Measurements from ENCODE around the gene GAA. TPM values are rescaled to one million over a fixed set of nuclear protein-coding genes. Genes with fewer than 3 reads are reported as not detected.

GAA gene
- total and polyA plus RNA-seq, 4 donors, result 13.3 to 58.1 (median 36.5) TPM

DNA sequence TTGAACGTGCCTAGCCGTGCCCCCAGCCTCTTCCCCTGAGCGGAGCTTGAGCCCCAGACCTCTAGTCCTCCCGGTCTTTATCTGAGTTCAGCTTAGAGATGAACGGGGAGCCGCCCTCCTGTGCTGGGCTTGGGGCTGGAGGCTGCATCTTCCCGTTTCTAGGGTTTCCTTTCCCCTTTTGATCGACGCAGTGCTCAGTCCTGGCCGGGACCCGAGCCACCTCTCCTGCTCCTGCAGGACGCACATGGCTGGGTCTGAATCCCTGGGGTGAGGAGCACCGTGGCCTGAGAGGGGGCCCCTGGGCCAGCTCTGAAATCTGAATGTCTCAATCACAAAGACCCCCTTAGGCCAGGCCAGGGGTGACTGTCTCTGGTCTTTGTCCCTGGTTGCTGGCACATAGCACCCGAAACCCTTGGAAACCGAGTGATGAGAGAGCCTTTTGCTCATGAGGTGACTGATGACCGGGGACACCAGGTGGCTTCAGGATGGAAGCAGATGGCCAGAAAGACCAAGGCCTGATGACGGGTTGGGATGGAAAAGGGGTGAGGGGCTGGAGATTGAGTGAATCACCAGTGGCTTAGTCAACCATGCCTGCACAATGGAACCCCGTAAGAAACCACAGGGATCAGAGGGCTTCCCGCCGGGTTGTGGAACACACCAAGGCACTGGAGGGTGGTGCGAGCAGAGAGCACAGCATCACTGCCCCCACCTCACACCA is 724 bp downstream of the GAA start:
- Histone ChIP-seq H3K4me1 (ENCODE audit: control insufficient read depth, insufficient read depth, low read length) (peaks cover 57% of the 10 kb centered on the region), H3K36me3 (ENCODE audit: control insufficient read depth, insufficient read depth, low read length) (peaks cover 27% of the 10 kb centered on the region), H3K27me3 (ENCODE audit: control insufficient read depth, insufficient read depth, low read length) (no peaks in the 10 kb centered on the region), H3K27ac (ENCODE audit: low read depth, low read length) (peak overlapping the region; percentile 64), H3K9me3 (ENCODE audit: control insufficient read depth, insufficient read depth, low read length) (no peaks in the 10 kb centered on the region), H3K4me3 (ENCODE audit: low read depth, low read length) (peak overlapping the region; percentile 91)
- 9% methylated on average over 20 of the region's 21 CpGs for WGBS (ENCODE audit: insufficient coverage)
- peak in 2 of 6 donors; percentile 34 to 56 for DNase-seq (ENCODE audit: low read depth in 4 of 6, low spot score in 6 of 6)

DNA sequence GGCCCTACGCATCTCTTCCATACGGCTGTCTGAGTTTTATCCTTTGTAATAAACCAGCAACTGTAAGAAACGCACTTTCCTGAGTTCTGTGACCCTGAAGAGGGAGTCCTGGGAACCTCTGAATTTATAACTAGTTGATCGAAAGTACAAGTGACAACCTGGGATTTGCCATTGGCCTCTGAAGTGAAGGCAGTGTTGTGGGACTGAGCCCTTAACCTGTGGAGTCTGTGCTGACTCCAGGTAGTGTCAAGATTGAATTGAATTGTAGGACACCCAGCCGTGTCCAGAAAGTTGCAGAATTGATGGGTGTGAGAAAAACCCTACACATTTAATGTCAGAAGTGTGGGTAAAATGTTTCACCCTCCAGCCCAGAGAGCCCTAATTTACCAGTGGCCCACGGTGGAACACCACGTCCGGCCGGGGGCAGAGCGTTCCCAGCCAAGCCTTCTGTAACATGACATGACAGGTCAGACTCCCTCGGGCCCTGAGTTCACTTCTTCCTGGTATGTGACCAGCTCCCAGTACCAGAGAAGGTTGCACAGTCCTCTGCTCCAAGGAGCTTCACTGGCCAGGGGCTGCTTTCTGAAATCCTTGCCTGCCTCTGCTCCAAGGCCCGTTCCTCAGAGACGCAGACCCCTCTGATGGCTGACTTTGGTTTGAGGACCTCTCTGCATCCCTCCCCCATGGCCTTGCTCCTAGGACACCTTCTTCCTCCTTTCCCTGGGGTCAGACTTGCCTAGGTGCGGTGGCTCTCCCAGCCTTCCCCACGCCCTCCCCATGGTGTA is 1.5 kb downstream of the GAA start:
- Histone ChIP-seq H3K4me3 (ENCODE audit: low read depth, low read length) (peak overlapping the region; percentile 91), H3K27ac (ENCODE audit: low read depth, low read length) (no peak overlapping the region)

DNA sequence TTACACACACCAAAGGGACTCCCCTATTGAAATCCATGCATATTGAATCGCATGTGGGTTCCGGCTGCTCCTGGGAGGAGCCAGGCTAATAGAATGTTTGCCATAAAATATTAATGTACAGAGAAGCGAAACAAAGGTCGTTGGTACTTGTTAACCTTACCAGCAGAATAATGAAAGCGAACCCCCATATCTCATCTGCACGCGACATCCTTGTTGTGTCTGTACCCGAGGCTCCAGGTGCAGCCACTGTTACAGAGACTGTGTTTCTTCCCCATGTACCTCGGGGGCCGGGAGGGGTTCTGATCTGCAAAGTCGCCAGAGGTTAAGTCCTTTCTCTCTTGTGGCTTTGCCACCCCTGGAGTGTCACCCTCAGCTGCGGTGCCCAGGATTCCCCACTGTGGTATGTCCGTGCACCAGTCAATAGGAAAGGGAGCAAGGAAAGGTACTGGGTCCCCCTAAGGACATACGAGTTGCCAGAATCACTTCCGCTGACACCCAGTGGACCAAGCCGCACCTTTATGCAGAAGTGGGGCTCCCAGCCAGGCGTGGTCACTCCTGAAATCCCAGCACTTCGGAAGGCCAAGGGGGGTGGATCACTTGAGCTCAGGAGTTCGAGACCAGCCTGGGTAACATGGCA is 2.2 kb downstream of the GAA start:
- Histone ChIP-seq H3K27me3 (ENCODE audit: control insufficient read depth, insufficient read depth, low read length) (no peaks in the 10 kb centered on the region), H3K4me1 (ENCODE audit: control insufficient read depth, insufficient read depth, low read length) (peaks cover 54% of the 10 kb centered on the region), H3K27ac (ENCODE audit: low read depth, low read length) (no peak overlapping the region), H3K9me3 (ENCODE audit: control insufficient read depth, insufficient read depth, low read length) (no peaks in the 10 kb centered on the region), H3K4me3 (ENCODE audit: low read depth, low read length) (no peak overlapping the region), H3K36me3 (ENCODE audit: control insufficient read depth, insufficient read depth, low read length) (peaks cover 33% of the 10 kb centered on the region)
- DNase-seq (ENCODE audit: low read depth in 4 of 6, low spot score in 6 of 6), result no peak
- WGBS (ENCODE audit: insufficient coverage), result 84% methylated on average over 12 of the region's 19 CpGs

More for the DNA sequence above, 1.5 kb downstream of the GAA start:
- Histone ChIP-seq H3K36me3 (ENCODE audit: control insufficient read depth, insufficient read depth, low read length) (peaks cover 32% of the 10 kb centered on the region), H3K27me3 (ENCODE audit: control insufficient read depth, insufficient read depth, low read length) (no peaks in the 10 kb centered on the region), H3K4me1 (ENCODE audit: control insufficient read depth, insufficient read depth, low read length) (peaks cover 54% of the 10 kb centered on the region), H3K9me3 (ENCODE audit: control insufficient read depth, insufficient read depth, low read length) (no peaks in the 10 kb centered on the region)
- DNase-seq (ENCODE audit: low read depth in 4 of 6, low spot score in 6 of 6), result no peak
- 68% methylated on average over 12 of the region's 15 CpGs for WGBS (ENCODE audit: insufficient coverage)

DNA sequence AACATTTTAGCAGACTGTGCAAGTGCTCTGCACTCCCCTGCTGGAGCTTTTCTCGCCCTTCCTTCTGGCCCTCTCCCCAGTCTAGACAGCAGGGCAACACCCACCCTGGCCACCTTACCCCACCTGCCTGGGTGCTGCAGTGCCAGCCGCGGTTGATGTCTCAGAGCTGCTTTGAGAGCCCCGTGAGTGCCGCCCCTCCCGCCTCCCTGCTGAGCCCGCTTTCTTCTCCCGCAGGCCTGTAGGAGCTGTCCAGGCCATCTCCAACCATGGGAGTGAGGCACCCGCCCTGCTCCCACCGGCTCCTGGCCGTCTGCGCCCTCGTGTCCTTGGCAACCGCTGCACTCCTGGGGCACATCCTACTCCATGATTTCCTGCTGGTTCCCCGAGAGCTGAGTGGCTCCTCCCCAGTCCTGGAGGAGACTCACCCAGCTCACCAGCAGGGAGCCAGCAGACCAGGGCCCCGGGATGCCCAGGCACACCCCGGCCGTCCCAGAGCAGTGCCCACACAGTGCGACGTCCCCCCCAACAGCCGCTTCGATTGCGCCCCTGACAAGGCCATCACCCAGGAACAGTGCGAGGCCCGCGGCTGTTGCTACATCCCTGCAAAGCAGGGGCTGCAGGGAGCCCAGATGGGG is 3.1 kb downstream of the GAA start:
- WGBS (ENCODE audit: insufficient coverage), result 43% methylated on average over 26 of the region's 26 CpGs
- DNase-seq (ENCODE audit: low read depth in 4 of 6, low spot score in 6 of 6), result peak in 2 of 6 donors; percentile 28 to 46
- peaks cover 38% of the 10 kb centered on the region for H3K36me3 ChIP-seq (ENCODE audit: control insufficient read depth, insufficient read depth, low read length)

DNA sequence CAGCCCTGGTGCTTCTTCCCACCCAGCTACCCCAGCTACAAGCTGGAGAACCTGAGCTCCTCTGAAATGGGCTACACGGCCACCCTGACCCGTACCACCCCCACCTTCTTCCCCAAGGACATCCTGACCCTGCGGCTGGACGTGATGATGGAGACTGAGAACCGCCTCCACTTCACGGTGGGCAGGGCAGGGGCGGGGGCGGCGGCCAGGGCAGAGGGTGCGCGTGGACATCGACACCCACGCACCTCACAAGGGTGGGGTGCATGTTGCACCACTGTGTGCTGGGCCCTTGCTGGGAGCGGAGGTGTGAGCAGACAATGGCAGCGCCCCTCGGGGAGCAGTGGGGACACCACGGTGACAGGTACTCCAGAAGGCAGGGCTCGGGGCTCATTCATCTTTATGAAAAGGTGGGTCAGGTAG is 3.6 kb downstream of the GAA start:
- H3K4me3 ChIP-seq (ENCODE audit: low read depth, low read length), result no peak overlapping the region
- no peaks in the 10 kb centered on the region for H3K9me3 ChIP-seq (ENCODE audit: control insufficient read depth, insufficient read depth, low read length)
- DNase-seq (ENCODE audit: low read depth in 4 of 6, low spot score in 6 of 6), result no peak
- H3K27me3 ChIP-seq (ENCODE audit: control insufficient read depth, insufficient read depth, low read length), result no peaks in the 10 kb centered on the region
- 90% methylated on average over 17 of the region's 18 CpGs for WGBS (ENCODE audit: insufficient coverage)
- no peak overlapping the region for H3K27ac ChIP-seq (ENCODE audit: low read depth, low read length)
- H3K4me1 ChIP-seq (ENCODE audit: control insufficient read depth, insufficient read depth, low read length), result peaks cover 54% of the 10 kb centered on the region
- peaks cover 41% of the 10 kb centered on the region for H3K36me3 ChIP-seq (ENCODE audit: control insufficient read depth, insufficient read depth, low read length)

More for the DNA sequence above, 3.1 kb downstream of the GAA start:
- Histone ChIP-seq H3K27me3 (ENCODE audit: control insufficient read depth, insufficient read depth, low read length) (no peaks in the 10 kb centered on the region), H3K4me3 (ENCODE audit: low read depth, low read length) (no peak overlapping the region), H3K4me1 (ENCODE audit: control insufficient read depth, insufficient read depth, low read length) (peaks cover 54% of the 10 kb centered on the region), H3K27ac (ENCODE audit: low read depth, low read length) (no peak overlapping the region), H3K9me3 (ENCODE audit: control insufficient read depth, insufficient read depth, low read length) (no peaks in the 10 kb centered on the region)

DNA sequence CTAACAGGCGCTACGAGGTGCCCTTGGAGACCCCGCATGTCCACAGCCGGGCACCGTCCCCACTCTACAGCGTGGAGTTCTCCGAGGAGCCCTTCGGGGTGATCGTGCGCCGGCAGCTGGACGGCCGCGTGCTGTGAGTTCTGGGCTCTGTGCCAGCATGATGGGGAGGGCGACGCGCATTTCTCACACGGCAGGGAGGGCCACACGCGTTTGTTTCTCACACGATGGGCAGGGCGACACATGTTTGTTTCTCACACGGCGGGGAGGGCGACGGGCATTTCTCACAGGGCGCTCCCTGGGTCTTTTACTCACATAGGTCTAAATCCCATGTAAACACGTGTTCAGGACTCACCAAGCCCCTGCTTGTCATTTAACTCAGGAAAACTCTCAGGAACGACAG is 4.4 kb downstream of the GAA start:
- WGBS (ENCODE audit: insufficient coverage), result 12% methylated on average over 28 of the region's 29 CpGs
- H3K36me3 ChIP-seq (ENCODE audit: control insufficient read depth, insufficient read depth, low read length), result peaks cover 49% of the 10 kb centered on the region
- no peaks in the 10 kb centered on the region for H3K9me3 ChIP-seq (ENCODE audit: control insufficient read depth, insufficient read depth, low read length)
- H3K4me1 ChIP-seq (ENCODE audit: control insufficient read depth, insufficient read depth, low read length), result peaks cover 51% of the 10 kb centered on the region
- H3K27me3 ChIP-seq (ENCODE audit: control insufficient read depth, insufficient read depth, low read length), result no peaks in the 10 kb centered on the region
- DNase-seq (ENCODE audit: low read depth in 4 of 6, low spot score in 6 of 6), result peak in 2 of 6 donors; percentile 80 to 88
- peak overlapping the region; percentile 16 for H3K27ac ChIP-seq (ENCODE audit: low read depth, low read length)
- no peak overlapping the region for H3K4me3 ChIP-seq (ENCODE audit: low read depth, low read length)

DNA sequence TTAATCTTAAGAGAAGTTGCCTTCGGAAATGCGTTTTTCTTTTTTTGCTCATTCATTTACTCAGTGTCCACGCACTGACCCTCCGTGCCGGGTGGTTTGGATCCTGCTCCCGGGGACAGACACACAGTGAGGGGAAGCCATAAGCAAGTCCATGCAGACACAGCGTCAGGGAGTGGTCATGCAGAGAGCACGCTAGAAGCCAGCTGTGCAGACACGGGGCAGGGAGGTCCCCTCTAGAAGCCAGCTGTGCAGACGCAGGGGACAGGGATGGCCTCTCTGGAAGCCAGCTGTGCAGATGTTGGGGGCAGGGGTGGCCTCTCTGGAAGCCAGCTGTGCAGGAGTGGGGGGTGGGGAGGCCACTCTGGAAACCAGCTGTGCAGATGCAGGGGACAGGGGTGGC is 4.8 kb downstream of the GAA start:
- peak in 1 of 6 donors; percentile 23 for DNase-seq (ENCODE audit: low read depth in 4 of 6, low spot score in 6 of 6)
- Histone ChIP-seq H3K4me3 (ENCODE audit: low read depth, low read length) (no peak overlapping the region), H3K4me1 (ENCODE audit: control insufficient read depth, insufficient read depth, low read length) (peaks cover 48% of the 10 kb centered on the region), H3K27me3 (ENCODE audit: control insufficient read depth, insufficient read depth, low read length) (no peaks in the 10 kb centered on the region), H3K9me3 (ENCODE audit: control insufficient read depth, insufficient read depth, low read length) (no peaks in the 10 kb centered on the region), H3K27ac (ENCODE audit: low read depth, low read length) (peak overlapping the region; percentile 16), H3K36me3 (ENCODE audit: control insufficient read depth, insufficient read depth, low read length) (peaks cover 53% of the 10 kb centered on the region)
- WGBS (ENCODE audit: insufficient coverage), result 60% methylated on average over 10 of the region's 10 CpGs

DNA sequence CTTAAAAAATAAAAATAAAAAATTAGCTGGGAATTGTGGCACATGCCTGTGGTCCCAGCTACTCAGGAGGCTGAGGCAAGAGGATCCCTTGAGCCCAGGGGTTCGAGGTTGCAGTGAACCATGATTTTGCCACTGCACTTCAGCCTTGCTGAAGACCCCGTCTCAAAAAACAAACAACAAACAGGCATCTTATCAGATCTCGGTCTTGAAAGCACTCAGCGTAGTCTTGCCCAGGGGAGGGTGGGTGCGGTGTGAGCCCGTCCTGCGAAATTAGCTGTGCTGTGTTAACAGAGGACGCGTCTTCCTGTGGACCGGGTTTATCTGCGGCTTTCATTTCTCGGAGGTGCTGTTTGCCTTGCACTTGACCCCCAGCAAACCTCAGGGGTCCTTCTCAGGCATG is 5.4 kb downstream of the GAA start:
- H3K9me3 ChIP-seq (ENCODE audit: control insufficient read depth, insufficient read depth, low read length), result no peaks in the 10 kb centered on the region
- peaks cover 46% of the 10 kb centered on the region for H3K4me1 ChIP-seq (ENCODE audit: control insufficient read depth, insufficient read depth, low read length)
- no peaks in the 10 kb centered on the region for H3K27me3 ChIP-seq (ENCODE audit: control insufficient read depth, insufficient read depth, low read length)
- WGBS (ENCODE audit: insufficient coverage), result 88% methylated on average over 11 of the region's 12 CpGs
- H3K4me3 ChIP-seq (ENCODE audit: low read depth, low read length), result no peak overlapping the region
- H3K36me3 ChIP-seq (ENCODE audit: control insufficient read depth, insufficient read depth, low read length), result peaks cover 59% of the 10 kb centered on the region
- no peak for DNase-seq (ENCODE audit: low read depth in 4 of 6, low spot score in 6 of 6)
- H3K27ac ChIP-seq (ENCODE audit: low read depth, low read length), result no peak overlapping the region

DNA sequence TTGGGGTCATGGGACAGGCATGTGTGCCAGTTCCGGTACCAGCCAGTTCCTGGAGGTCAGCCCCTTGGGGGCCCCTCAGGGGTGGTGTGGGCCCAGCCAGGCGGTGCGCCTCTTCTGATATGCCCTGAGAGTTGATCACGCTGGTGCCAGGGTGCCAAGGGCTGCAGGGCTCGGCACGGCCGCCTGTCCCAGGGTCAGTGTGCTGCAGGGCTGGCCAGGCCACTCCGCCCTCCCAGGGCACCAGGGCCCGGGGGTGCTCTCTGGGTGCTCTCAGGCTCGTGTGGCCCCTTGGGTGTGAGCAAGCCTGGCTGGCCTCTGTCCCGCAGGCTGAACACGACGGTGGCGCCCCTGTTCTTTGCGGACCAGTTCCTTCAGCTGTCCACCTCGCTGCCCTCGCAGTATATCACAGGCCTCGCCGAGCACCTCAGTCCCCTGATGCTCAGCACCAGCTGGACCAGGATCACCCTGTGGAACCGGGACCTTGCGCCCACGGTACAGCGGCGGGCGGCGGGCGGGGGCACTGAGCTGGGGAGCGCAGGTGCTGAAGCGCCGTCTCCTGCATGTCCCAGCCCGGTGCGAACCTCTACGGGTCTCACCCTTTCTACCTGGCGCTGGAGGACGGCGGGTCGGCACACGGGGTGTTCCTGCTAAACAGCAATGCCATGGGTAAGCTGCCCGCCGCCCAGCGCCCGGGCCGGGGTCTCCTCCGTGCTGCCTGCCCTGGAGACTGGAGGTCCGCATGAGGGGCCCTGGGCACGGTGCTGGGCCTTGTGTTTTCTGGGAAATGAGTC is 6.0 kb downstream of the GAA start:
- no peak overlapping the region for H3K27ac ChIP-seq (ENCODE audit: low read depth, low read length)
- H3K36me3 ChIP-seq (ENCODE audit: control insufficient read depth, insufficient read depth, low read length), result peaks cover 65% of the 10 kb centered on the region
- no peaks in the 10 kb centered on the region for H3K27me3 ChIP-seq (ENCODE audit: control insufficient read depth, insufficient read depth, low read length)
- H3K4me1 ChIP-seq (ENCODE audit: control insufficient read depth, insufficient read depth, low read length), result peaks cover 39% of the 10 kb centered on the region
- no peak overlapping the region for H3K4me3 ChIP-seq (ENCODE audit: low read depth, low read length)
- DNase-seq (ENCODE audit: low read depth in 4 of 6, low spot score in 6 of 6), result no peak
- no peaks in the 10 kb centered on the region for H3K9me3 ChIP-seq (ENCODE audit: control insufficient read depth, insufficient read depth, low read length)
- 93% methylated on average over 46 of the region's 46 CpGs for WGBS (ENCODE audit: insufficient coverage)
